Myocyte (in vitro differentiated cells): ENCODE measurements around the gene SLC35F4. TPM values are rescaled to one million over a fixed set of nuclear protein-coding genes. Genes with fewer than 3 reads are reported as not detected.
"Not testable (repeated sequence)": the region's sequence is repeated elsewhere in the genome, so short reads cannot be mapped to it uniquely, and the experiment has no call there.

Source experiments
- DNase-seq: peaks from one replicate; pipeline ENCODE4 v3.0.0-alpha.2; 2012; ENCODE audit warnings: low read depth
- total RNA-seq: library from RNA; depleted of rRNA; stranded (reverse); fragments of >200 nt; gene quantifications from 2 replicates; pipeline ENCODE4 v1.2.3, GENCODE V29; 2014

SLC35F4 gene
- total RNA-seq, 1 donor from 2014 or later, result not detected

DNA sequence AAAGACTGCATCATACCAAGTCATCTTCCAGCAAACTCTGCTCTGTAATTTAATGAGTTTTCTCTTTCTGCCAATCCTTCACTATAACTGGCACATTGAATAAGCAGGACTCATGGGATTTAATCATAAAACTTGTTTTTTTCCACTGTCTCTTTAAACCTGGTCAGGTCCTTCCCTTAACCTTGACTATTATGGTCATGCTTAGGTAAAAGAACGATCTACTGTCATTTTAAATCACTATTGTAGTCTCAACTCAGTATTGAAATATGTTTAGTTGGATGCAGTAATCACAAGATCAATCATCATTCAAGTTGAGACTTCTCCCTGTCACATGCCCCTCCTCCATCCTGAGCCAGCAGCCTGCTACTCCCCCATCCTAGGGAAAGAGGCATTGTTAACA lies 56.1 kb downstream of the SLC35F4 start:
- DNase-seq, result no peak

DNA sequence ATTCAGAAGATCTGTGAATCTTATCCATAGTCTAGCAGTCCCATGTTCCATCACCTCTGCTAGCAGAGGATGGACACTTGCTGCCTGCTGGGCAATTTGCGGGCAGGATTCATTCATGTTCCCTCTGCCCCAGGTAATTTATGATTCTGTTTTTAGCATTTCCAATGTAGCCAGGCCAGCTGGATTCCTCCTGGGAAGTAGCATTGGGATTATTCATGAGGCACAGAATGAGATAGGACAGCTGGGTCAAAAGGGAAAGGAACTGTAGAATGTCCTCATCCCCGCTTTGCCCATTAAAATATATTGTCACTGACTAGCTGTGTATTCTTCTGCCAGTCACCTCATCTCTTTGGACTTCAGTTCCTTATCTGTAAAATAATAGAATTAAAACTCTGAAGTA lies 68.7 kb downstream of the SLC35F4 start:
- no peak for DNase-seq

DNA sequence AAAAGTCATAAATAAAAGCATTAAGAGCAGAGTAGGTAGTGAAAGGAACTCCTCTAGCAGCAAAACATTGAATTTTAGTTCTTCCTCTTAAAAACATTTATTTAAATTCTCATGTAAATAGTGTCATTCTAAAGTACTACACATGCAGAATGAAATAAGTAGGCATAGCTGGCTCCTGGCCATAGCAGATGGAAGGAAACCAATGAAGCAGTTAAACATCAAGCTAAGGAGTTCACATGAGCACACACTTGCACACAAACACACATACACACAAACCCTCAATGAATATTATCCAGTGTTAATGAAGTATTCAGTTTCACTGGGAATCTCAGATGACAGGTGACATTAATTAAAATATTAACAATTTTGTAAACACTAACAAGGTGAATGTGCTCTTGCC lies 69.3 kb downstream of the SLC35F4 start:
- DNase-seq, result no peak

DNA sequence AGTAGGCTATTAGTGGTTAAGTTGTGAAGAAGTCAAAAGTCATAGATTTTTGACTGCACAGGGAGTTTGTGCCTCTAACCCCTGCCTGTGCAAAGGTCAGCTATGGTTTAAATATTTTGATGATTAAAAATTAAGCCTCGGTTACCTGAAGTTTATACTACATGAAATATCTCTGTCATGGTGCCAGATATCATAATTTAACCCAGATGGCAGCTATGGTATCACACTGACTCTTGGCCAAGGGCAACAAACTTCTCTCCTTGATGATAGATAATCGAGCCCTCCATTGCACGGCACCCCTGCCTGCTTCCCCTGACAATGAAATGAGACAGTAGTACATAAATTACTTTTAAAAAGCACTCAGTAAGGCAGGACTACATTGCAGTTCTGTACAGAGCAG lies 80.8 kb downstream of the SLC35F4 start:
- DNase-seq, result no peak

DNA sequence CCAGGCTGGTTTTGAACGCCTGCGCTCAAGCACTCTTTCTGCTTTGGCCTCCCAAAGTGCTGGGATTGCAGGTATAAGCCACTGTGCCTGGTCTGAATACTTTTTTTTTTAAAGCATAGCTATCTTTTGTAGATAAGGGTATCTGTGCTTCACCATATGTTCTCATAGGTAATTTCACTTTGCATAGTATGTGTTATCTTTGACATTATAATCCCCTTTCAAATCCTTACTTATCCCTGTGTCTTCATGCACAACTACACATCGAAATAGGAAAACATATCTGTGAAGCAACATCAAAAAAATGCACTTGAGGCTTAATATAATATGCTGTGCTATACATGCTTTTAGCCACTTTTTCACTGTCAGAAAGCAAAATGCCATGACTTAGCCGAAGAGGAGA lies 94.1 kb downstream of the SLC35F4 start:
- no peak for DNase-seq

DNA sequence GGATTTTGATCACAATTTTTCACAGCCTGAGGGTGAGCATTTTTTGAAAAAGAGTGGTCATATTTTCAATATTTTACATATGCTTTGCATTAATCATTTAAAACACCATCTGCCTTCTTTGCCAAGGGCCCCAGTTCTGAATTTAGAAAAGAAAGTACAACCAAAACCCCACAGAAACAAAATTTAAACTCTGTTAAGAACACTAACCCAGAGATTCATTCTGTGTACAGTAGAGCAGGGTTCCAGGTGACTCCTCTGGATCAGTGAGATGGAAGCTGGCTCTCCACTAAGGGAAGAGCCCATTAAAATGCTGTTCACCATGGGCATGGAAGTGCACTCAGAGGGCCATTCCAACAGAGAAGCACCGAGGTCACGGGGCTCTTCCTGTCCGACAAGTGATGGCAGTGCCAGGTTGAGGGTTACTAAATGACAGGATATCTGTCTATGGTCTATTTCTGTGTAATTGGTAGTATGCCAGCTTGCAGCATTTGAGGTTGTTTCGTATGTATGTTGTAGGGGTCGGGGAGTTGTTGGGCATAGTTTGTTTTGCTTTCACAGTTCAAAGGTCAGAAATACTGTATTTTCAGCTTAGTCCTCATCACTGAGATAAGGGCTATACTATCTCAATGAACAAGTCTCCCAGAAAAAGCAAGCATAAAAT lies 95.9 kb downstream of the SLC35F4 start:
- DNase-seq, result no peak

DNA sequence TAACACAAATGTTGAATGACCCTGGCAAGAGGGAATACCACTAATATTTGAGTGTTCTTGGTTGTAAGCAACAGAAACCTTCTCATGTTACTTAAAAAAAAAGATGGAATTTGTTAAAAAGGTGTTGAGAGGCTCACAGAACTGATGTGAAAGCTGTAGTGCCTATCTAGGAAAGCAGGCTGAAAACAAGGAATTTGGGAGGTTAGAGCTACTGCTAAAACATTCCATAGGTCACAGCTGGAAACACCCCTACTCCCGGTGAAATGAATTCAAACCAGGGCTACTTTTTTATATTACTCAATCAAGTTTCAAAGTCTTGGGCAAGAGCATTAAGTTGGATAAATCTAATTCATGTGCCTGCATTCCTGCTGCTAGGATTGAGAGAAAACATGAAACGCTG lies 104.1 kb downstream of the SLC35F4 start:
- no peak for DNase-seq

DNA sequence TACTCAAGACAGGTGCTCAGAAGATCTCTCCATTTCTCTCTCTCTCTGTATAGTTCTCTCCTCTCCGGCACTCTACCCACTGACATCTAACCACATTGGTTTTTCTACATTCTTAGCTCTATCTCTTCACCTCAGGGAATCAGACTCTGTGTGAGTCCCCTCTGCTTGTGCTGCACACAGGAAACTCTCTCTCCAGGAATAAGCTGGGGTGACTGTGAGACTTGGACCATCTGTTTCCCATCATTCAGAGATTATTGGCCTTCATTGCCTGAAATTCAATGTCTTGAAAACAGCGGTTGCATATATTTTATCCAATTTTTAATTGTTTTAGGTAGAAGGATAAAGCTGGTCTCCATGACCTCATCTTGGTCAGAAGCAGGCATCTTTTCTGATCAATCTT lies 105.0 kb downstream of the SLC35F4 start:
- no peak for DNase-seq

DNA sequence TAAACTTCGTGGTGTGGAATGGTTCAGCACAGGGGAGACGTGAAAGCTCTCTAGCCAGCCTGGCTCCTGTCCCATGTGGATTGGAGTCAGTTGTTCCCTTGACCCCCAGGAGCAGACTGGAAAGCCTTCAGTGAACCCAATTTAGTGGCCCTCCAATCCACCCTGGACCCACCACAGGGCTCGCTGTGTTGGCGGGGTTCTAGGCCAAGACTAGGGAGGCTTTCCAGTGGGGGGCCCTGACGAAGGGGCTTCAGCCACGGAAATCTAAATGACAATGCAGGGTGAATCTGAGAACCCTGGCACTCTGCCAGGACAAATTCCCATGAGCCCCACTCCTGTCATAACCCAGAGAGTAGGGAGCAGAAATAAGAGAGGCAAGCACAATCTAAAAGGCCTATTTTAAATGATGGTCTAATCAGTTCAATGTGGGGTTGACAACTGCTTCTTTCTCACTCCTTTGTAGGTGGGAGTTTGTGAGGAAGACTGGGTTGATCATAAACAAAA lies 110.8 kb downstream of the SLC35F4 start:
- no peak for DNase-seq

DNA sequence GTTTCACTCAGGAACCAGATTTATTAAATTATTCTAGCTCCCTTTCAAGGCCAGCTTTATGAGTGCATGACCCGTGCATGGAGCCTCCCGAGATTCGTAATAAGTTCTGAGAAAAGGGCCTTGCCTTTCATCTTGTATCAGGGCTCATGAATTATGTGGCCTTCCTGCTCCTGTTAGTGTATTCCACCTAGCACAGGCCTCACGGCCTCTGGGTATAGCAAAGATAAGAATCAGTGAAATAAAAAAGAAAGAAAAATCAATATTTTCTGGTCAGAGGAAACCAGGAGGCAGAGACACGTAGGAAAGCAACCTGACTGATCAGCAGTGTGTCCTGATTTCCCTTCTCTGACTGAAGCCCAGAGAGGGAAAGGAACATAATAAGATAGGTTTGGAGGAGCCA lies 111.4 kb downstream of the SLC35F4 start:
- DNase-seq, result no peak

DNA sequence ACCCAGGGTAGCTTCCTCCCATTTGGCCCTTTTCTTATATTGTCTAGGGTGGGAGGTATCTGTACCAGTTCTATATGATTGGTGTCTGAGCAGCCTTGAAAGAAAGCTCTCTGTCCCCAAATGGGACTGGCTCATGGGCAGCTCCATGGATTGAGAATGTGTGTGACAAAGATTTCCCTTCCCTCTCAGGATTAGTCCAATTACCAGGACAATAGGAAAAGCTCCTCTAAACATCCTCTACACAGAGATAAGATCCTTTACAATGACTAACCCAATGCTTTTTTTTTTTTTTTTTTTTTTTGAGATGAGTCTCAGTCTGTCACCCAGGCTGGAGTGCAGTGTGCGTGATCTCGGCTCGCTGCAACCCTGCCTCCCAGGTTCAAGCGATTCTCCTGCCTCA lies 112.1 kb downstream of the SLC35F4 start:
- DNase-seq, result no peak

DNA sequence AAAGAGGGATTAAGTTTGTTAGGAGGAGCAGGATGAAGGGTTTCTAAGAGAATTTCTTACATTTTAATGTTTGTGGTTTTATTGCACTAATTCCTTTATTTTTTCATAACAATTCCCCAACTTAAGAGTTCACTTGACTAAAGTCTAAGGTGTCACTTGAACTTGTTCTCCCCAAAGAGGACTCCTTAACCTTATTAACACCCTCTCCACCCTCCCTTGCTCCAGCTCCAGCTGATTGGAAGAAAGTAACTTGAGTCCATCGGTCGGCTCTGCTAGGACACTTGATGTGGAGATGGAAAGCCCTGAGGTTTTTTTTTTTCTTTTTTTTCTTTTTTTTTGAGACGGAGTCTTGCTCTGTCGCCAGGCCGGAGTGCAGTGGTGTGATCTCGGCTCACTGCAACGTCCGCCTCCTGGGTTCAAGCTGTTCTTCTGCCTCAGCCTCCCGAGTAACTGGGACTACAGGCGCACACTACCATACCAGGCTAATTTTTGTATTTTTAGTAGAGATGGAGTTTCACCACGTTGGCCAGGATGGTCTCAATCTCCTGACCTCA lies 113.7 kb downstream of the SLC35F4 start:
- DNase-seq, result not testable (repeated sequence)

DNA sequence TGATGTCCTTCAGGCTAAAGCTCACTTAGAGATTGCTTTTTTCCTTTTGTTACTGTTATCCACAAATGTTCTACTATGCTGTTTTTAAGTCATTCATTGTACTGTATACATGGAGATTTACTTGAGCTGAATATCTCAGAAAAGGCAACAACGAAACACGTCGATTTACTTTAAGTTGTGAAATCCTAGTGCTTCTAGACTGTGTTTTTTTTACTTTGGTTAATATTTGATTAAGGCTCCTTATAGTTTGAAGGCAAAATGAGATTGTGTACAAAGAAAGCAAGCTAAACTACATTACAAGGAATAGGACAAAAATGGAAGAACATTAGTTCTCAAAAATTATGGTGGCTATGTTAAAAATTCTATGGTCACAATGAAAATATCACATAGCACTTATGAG lies 114.5 kb downstream of the SLC35F4 start:
- DNase-seq, result no peak

DNA sequence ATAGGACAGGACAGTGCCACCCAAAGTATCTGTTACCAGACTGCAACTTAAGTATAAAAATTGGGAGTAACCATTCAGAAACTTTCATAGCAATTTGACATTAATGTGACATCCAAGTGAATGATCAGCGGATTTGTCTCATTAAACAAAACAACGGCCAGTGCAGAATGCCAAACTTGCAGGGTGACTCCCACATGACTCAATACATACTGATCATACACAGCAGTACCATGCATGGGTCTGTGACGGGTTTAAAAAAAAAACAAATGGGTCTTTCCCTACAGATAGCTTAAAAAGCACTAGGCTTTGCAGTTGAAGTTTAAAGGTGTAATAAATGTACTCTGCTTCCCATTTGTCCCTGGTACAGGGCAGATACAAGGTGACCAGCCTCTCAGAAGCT lies 116.6 kb downstream of the SLC35F4 start:
- no peak for DNase-seq

DNA sequence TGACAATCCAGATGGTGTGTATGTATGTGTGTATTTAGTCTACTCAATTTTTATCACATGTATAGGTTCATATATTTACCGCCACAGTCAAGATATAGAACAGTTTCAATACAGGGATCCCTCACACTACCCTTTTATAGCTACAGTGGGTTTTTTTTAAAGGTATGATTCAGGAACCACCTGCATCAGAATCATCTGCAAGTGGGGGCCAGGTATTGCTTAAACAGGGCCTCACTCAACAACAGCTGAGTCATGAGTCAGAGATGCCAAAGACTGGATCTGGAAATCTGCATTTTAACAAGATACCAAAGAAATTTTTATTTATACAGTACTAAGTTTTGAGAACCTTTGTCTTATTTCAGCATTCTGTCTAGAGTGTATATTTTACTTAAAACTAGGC lies 117.6 kb downstream of the SLC35F4 start:
- DNase-seq, result no peak

DNA sequence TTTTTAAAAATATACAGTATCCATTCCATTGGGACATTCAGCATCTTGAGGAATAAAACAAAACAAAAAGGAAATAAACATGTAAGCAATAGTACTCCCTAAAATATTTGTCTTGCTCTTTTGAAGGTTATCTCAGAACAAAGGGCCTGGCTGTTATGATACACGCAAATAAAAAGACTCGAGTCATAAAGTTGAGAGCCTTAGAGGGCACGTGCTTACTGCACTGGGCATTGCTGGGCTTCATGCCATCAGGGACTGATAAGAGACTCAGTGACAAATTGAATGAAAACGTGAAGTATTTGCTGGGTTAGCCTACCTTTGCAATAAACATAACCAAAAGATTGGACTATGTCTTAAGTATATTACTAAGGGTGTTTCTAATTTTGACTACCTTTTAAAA lies 118.9 kb downstream of the SLC35F4 start:
- no peak for DNase-seq

DNA sequence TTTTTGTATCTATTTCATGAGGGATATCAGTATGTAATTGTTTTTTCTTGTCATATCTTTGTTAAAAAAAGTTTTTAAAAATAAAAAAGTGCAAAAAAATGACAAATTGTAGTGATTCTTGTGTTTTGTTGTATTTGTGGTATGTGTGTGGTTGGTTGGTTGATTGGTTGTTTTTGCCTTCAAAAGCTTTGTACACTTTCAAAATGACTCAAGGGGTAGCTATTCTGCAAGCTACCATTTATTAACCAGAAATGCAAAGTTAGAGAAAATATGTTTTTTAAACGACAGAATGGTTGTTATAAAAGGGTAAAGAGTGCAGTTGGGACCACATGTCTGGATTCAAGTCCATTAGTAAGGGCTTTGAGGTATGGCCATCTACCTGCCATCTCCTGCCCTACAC lies 119.3 kb downstream of the SLC35F4 start:
- no peak for DNase-seq

DNA sequence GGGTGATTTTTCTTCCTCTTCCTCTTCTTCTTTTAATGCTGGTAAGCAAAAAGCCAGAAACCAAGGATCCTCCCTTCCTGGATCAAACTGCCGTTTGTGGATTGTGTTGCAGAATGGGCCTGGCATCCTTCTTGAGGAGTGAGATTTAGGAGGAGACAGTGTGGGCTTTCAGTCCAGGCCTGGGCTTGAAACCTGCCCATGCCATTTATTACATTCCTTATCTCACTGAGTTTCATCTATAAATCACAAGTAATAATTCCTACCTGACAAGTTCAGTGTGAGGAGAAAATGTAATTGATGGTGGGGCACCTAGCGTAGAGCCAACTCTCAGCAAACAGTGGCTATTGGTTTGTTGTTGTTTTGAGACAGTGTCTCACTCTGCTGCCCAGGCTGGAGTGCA lies 126.4 kb downstream of the SLC35F4 start:
- DNase-seq, result no peak

DNA sequence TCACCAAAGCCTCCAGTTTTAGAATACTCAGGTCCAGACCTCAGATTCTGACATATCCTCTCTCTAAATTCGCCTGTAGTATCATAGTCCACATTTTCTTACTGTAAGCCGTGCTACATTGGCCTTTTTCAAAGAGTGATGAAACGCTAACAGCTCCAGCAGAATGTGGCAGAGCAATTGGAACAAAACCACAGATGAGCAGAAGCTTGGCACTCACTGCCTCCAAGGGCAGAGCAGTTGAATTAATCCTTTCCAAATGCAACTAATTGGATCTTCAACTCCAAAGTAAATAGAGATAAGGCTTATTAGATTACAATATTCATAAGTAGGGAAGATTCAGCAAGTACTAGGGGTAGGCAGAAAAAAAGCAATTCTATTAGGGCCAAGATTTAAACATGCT lies 128.3 kb downstream of the SLC35F4 start:
- no peak for DNase-seq

DNA sequence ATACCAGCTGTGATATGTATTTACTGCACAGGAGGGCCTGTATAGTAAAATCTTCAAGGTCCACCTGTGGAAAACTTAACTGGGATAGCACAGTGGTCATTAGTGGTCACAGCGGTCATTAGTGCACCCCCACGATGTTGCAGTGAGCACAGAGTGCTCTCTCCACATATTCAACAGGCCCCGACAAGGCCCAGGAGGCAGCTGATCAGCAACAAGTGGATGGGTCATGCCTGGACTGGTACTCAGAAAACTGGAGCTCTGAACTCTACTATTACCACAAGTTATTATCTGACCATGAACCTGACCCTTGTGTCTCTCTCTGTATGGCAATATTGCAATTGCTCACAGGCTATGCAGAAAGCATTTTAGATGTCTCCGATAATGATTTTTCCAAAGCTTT lies 129.5 kb downstream of the SLC35F4 start:
- no peak for DNase-seq

DNA sequence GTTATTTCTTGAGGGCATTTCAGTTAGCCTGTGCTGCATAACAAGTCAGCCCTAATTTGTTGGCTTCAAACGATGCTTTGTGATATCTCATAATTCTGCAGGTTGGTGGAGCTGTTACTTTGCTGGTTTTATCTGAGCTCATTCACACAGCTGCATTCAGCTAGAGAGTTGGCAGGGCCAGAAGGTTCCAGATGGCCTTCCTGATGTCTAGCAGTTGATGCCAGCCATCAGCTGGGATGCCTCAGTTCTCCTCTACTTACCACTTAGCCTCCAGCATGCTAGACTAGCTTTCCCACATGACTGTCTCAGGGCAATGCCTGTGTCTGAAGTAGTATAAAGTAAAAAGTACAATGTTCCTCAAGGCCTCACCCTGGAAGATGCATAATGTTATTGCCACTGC lies 130.6 kb downstream of the SLC35F4 start:
- no peak for DNase-seq

DNA sequence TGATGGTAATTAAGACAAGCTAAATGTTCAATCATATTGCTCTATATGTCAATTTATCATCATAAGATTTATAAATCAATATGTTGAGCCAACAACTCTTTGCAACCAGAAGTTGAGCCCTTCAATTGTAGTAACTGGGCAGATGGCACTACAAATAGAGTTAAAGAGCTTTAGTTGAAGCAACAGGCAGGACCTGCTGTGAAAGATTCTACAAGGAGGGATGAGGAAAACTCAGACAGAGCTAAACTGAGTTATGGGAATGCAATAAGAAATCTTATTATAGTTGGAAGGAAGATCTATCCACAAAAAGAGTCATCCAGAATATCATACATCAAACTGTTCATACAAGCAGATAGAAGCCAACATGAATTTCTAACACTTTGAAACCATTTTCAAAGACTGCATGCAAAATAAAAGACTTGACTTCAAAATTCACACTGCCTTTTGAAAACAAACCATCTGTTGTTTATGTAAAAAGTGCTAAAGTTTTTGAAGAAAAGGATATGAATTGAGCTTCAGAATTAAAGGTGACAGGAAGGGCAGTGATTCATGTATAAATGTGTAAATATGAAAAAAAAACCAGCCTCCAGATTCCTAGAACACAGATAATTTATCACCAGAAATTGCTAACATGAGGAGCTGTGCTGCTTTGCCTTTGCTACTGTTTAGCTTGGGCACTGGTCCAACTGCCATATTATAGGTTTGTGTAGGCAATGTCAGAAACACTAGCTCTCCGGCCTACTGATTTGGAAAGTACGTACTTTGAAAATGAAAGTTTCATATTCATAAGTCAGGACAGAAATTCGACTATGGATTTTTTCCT lies 133.2 kb downstream of the SLC35F4 start:
- DNase-seq, result no peak
